Measurements from ENCODE around the gene LRRC36. TPM values are rescaled to one million over a fixed set of nuclear protein-coding genes. Genes with fewer than 3 reads are reported as not detected.

The LRRC36 gene
- polyA plus RNA-seq, 6 donors from 2014 or later, result 0.48 TPM; not detected in 5

DNA sequence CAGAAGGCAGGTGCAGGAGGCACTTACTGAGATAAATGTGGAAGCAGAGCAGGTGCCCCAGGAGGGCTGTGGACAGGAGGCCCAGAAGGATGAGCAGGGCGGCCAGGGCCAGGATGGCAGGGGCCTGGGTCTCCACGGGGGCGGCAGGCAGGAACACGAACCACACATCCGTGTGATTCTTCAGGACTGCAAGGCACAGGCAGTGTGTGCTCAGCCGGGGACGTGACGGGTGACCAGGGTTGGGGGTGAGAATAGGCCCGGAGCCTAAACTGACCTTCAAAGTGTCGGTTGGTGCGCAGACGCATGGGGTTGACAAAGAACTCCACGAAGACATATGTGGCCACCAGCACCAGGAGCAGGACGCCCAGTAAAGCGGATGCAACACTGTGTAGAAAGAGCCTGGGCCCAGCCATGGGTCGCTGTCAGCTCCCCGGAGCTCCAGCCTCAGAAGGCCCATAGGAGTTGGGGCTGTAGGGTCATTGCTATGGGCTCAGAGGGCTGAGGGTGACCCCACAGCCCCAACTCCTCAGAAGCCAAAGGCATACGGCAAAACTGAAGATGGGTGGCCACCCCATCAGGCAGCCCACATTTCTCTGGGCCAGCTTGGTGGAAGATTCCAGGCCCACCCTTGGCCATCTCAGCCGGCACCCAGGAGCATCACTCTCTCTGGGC lies 72.1 kb downstream of the LRRC36 start:
- H3K9me3 Mint-ChIP-seq, result no peaks in the 10 kb centered on the region

DNA sequence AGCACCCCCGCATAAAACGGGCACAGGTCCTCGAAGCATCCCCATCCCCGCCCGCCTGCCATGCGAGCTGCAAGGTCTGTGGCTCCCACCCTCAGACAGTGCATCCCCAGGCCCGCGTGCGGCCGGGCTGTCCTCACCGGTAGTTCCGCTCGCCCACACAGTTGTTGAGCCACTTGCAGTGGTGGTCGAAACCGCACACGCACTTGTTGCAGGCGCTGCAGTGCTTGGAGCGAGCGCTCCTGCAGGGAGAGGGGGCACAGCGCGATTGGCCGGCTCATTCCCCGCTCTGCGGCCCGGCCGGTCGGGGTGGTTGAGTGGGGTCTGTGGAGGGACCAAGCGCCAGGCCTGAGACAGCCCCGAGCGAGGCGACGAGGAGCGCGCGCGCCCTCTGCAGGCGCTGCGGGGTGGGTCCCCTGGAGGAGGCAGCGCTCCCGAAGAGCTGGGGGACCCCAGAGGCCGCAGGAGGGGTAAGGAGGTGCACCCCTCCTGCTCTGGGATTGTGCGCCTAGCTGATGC lies 72.7 kb downstream of the LRRC36 start:
- ATAC-seq (ENCODE audit: low read depth in 2 of 2), result peak; percentile 72 to 79
- no peaks in the 10 kb centered on the region for H3K36me3 Mint-ChIP-seq
- H3K27ac Mint-ChIP-seq, result no peak overlapping the region
- no peaks in the 10 kb centered on the region for H3K9me3 Mint-ChIP-seq
- peaks cover 2 to 7% (median 3%) of the 10 kb centered on the region in 3 donors for H3K4me1 Mint-ChIP-seq
- H3K27me3 Mint-ChIP-seq, result peaks cover 10 to 46% (median 41%) of the 10 kb centered on the region in 3 donors
- peak; percentile 49 for DNase-seq
- H3K4me3 Mint-ChIP-seq, result no peak overlapping the region

More for the DNA sequence above, 72.1 kb downstream of the LRRC36 start:
- Mint-ChIP-seq H3K27ac (no peak overlapping the region), H3K4me1 (peaks cover 7 to 13% (median 9%) of the 10 kb centered on the region in 3 donors), H3K4me3 (no peak overlapping the region), H3K27me3 (peaks cover 15 to 47% (median 44%) of the 10 kb centered on the region in 3 donors), H3K36me3 (no peaks in the 10 kb centered on the region)
- ATAC-seq (ENCODE audit: low read depth in 2 of 2), result no peak
- DNase-seq, result no peak

DNA sequence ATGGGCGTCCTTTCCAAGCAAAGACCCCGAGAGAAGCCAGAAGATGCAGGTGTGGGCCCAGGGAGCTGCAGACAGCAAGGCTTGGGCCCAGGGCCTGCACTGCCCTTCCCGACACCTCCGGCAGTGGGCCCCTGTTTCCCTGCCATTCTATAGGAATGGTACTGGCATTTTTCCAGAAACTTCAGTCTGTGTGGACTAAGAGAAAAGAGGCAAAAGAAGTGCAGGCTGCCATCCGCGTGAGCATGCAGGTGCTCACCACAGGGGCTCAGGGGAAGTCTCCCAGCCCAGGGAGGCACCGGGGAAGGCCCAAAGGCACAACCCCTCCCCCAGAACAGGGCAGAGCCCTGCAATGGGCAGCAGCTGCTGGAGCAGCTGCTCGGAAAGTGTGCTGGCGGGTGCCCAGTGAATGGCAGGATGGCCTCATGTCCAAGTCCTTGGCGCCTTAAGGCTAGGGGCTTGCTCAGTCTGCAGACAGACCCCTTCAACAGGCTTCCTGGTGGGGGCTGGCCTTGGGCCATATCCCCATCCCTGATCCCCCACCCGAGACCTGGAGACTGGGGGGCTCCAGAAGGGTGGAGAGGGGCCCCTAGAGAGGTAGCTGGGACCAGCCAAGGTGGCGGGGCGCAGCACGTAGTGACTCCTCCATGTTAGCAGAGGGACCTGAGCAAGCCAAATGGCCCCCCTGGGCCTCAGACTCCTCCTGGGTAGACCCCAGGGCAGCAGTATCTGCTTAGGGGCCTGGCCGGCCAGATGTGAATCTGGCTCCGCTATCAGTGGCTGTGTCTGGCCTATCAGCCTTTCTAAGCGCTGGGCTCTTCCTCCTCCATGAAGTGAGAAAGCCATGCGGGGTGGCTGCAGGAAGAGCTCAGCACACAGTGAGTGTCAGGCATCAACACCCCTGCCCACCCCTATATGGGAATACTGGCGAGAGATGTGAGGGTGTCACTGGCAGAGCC lies 73.4 kb downstream of the LRRC36 start:
- DNase-seq, result no peak
- no peak overlapping the region for H3K4me3 Mint-ChIP-seq
- no peak overlapping the region for H3K27ac Mint-ChIP-seq
- ATAC-seq (ENCODE audit: low read depth in 2 of 2), result no peak
- no peaks in the 10 kb centered on the region for H3K9me3 Mint-ChIP-seq
- H3K27me3 Mint-ChIP-seq, result peaks cover 10 to 40% (median 33%) of the 10 kb centered on the region in 3 donors
- H3K36me3 Mint-ChIP-seq, result no peaks in the 10 kb centered on the region
- peaks cover 0 to 2% (median under 1%) of the 10 kb centered on the region in 3 donors for H3K4me1 Mint-ChIP-seq

DNA sequence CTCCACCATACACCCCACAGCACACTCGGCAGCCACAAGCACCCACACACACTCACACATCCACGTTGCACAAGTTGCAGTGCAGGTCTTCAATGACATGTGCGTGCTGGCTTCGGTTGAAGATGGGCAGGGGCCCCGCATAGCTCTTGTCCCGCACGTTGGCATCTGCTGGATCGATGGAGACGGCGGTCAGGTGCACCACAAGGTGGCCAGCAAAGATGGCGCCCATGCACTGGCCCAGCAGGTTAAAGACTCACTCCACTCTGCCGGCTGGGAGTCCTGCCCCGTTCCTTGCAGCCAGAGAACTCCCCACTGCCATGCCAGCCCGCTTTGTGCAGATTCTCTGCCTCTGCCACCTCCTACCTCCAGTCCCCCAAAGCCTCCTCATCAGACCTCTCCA lies 74.3 kb downstream of the LRRC36 start:
- no peak for DNase-seq
- H3K4me1 Mint-ChIP-seq, result no peaks in the 10 kb centered on the region
- ATAC-seq (ENCODE audit: low read depth in 2 of 2), result no peak
- H3K9me3 Mint-ChIP-seq, result no peaks in the 10 kb centered on the region
- no peak overlapping the region for H3K4me3 Mint-ChIP-seq
- H3K27me3 Mint-ChIP-seq, result peaks cover 6 to 31% (median 25%) of the 10 kb centered on the region in 3 donors
- peak overlapping the region in 1 of 6 donors; percentile 28 for H3K27ac Mint-ChIP-seq
- H3K36me3 Mint-ChIP-seq, result no peaks in the 10 kb centered on the region

DNA sequence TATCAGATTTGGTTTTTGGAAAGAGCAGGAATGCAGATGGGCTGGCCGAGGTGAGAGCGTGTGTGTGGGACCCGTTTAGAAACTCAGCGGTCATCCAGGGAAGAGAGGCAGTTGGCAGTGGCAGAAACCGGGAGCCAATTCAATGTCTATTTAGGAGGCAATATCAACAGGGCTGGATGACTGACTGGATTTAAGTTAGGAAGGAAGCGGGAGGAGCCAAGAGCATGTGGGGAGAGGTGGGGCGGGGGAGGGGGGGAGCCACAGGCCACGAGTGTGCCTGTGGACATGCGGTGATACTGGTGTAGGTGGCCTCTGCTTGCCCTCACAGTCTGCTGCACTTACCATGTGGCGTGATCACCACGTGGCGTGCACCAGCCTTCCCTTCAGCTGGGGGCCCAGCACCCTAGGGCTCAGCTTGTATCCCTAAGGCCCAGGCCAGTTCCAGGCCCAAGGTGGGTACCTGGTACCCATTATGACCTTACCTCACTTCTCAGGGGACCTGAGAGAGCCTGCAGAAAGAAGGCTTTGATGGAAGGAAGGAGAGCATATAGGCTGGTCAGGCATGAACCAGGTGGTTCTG lies 77.5 kb downstream of the LRRC36 start:
- H3K4me3 Mint-ChIP-seq, result no peak overlapping the region
- no peaks in the 10 kb centered on the region for H3K36me3 Mint-ChIP-seq
- H3K9me3 Mint-ChIP-seq, result no peaks in the 10 kb centered on the region
- H3K27ac Mint-ChIP-seq, result no peak overlapping the region
- DNase-seq (no peak), ATAC-seq (ENCODE audit: low read depth in 2 of 2) (no peak)
- no peaks in the 10 kb centered on the region for H3K4me1 Mint-ChIP-seq
- H3K27me3 Mint-ChIP-seq, result peaks cover 6 to 25% (median 18%) of the 10 kb centered on the region in 3 donors

DNA sequence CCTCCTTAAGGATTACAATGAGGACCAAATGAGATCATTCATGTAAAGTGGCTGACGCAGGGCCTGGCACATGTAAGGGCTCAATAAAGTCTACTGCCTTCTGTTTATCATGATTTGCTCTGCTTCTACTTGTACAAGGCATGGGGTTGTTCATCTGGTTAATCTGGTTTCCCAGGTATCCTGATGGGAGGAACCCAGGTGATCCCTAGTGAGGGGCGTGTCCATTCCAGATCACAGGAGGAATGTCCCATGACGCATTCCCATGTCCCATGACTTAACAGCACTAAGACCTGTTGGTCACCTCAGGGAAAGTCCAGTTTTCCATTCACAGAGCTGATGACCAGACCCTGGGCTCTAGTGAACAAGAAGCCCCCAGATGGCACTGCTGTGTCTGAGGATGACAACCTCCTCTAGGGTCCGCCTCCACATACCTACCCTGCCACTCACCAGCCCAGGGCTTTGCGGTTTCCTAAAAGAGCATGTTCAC lies 78.2 kb downstream of the LRRC36 start:
- no peak for DNase-seq
- no peak overlapping the region for H3K4me3 Mint-ChIP-seq
- H3K27me3 Mint-ChIP-seq, result peaks cover 6 to 25% (median 23%) of the 10 kb centered on the region in 3 donors
- no peak for ATAC-seq (ENCODE audit: low read depth in 2 of 2)
- no peak overlapping the region for H3K27ac Mint-ChIP-seq
- H3K9me3 Mint-ChIP-seq, result no peaks in the 10 kb centered on the region
- no peaks in the 10 kb centered on the region for H3K36me3 Mint-ChIP-seq
- H3K4me1 Mint-ChIP-seq, result no peaks in the 10 kb centered on the region

DNA sequence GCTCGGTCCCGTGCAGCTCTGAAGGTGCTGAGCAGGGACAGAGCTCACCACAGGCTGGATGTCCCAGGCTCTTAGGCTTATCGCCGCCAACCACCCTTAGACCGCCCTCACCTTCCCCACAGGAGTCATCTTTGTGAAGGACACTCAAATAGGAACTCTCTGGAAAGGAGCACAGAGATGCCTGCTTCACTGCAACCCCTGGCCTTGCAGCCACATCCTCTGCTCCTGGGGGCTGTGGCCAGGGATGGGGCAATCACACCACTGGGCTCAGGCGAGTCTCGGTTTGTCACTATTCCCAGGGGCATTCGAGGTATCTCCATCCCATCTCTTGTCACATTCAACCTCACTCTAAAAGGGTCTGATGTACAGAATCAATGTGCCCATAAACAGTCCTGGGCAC lies 78.7 kb downstream of the LRRC36 start:
- H3K9me3 Mint-ChIP-seq, result no peaks in the 10 kb centered on the region
- no peaks in the 10 kb centered on the region for H3K36me3 Mint-ChIP-seq
- H3K27ac Mint-ChIP-seq, result peak overlapping the region in 1 of 6 donors; percentile 32
- no peak overlapping the region for H3K4me3 Mint-ChIP-seq
- ATAC-seq (ENCODE audit: low read depth in 2 of 2) (no peak), DNase-seq (no peak)
- no peaks in the 10 kb centered on the region for H3K4me1 Mint-ChIP-seq
- H3K27me3 Mint-ChIP-seq, result peaks cover 6 to 25% (median 23%) of the 10 kb centered on the region in 3 donors

DNA sequence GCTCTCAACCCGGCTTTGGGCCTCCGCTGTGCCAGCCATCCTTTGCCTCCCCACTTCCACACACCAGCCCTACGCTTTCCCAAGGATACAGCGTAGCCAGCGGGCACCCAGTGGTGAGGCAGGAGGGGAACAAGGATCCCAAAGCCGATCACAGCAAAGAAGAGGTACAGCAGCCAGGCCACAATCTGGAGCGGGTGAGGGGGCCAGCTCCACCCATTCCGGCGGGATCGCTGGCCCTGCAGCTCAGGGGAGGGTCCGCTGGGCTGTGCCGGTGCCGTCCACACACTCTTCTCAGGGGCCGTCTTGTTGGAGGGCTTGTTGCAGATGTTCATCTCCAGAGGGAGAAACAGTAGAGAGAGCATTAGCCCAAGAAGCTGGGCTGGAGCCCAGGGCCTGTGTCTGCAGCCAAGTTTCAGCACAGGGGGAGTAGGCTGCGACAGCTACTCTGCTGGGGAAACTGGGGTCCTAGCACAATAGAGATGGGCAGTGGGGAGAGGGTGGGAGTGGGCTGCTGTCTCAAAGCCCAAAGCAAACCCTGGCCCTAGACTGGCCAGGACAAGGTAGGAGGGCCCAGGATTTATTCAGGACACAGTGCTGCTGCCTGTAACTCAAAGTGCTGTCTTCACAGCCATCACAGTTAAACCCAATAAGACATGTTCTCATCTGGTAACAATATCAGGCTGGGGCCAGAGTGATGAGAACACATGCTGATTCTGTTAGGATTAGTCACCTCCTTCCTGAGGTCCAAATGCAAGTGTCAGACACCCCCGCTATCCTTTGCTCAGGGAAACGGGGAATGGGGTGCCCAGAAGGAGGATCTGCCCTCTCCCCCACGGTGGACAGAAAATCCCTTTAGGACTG lies 79.7 kb downstream of the LRRC36 start:
- Mint-ChIP-seq H3K4me3 (peak overlapping the region in 1 of 8 donors; percentile 57), H3K4me1 (no peaks in the 10 kb centered on the region), H3K36me3 (no peaks in the 10 kb centered on the region), H3K9me3 (no peaks in the 10 kb centered on the region), H3K27ac (no peak overlapping the region), H3K27me3 (peaks cover 6 to 25% (median 23%) of the 10 kb centered on the region in 3 donors)
- ATAC-seq (ENCODE audit: low read depth in 2 of 2), result no peak
- no peak for DNase-seq

DNA sequence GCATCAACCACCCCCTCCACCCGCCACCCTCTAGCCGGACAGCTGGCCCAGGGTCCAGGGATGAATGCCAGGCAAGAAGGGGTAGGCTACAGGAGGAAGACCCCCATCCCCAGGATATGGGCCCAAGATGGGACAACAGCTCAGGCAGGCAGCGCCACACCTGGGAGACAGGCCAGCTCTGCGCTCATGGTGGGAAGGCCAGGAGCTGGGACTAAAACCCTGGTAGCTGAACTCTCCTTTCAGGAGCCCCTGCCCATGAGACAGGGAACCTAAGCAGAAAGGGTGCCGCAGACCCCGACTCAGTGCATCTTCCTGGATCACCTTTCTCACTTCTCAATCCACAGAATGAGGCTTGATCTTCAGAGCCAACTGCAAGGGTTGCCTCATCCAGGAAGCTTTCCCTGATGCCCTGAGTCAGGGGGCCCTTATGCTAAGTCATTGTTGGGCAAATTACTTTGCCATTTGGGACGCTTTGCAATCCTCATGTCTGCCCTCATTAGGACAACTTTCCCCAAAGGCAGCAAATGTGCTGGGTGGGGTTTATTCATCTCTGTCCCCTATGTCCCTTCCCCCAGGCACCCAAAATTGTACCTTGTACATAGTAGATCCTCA lies 80.7 kb downstream of the LRRC36 start:
- no peaks in the 10 kb centered on the region for H3K4me1 Mint-ChIP-seq
- no peak for ATAC-seq (ENCODE audit: low read depth in 2 of 2)
- no peaks in the 10 kb centered on the region for H3K36me3 Mint-ChIP-seq
- no peak for DNase-seq
- H3K4me3 Mint-ChIP-seq, result no peak overlapping the region
- no peak overlapping the region for H3K27ac Mint-ChIP-seq
- H3K27me3 Mint-ChIP-seq, result peaks cover 0 to 17% (median 17%) of the 10 kb centered on the region in 3 donors
- H3K9me3 Mint-ChIP-seq, result no peaks in the 10 kb centered on the region

DNA sequence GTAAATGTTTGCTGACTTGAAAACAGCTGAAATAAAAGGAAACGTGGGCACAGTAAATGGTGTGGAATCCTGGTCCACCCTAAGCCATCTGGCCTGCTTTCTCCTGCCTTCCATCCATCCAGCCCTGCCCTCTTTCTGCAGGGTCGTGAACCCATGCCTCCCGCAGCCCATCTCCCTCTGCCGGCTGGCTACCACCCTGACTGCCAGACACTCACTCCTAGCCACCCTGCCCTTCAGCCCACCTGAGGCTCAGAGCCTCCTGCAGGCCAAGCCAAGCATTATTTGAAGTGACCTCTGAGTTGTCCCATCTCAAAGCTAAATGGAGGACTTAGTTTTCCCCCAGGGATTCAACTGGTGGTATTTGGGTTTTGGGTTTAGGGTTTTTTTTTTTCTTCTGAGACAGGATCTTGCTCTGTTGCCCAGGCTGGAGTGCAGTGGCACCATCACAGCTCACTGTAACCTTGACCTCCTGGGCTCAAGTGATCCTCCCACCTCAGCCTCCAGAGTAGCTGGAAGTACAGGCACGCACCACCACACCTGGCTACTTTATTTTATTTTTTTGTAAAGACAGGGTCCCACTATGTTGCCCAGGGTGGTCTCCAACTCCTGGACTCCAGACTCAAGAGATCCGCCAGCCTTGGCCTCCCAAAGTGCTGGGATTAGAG lies 81.3 kb downstream of the LRRC36 start:
- no peak for ATAC-seq (ENCODE audit: low read depth in 2 of 2)
- H3K9me3 Mint-ChIP-seq, result no peaks in the 10 kb centered on the region
- no peaks in the 10 kb centered on the region for H3K4me1 Mint-ChIP-seq
- no peak for DNase-seq
- H3K27me3 Mint-ChIP-seq, result peaks cover 0 to 16% (median 10%) of the 10 kb centered on the region in 3 donors
- no peak overlapping the region for H3K4me3 Mint-ChIP-seq
- H3K27ac Mint-ChIP-seq, result no peak overlapping the region
- no peaks in the 10 kb centered on the region for H3K36me3 Mint-ChIP-seq

DNA sequence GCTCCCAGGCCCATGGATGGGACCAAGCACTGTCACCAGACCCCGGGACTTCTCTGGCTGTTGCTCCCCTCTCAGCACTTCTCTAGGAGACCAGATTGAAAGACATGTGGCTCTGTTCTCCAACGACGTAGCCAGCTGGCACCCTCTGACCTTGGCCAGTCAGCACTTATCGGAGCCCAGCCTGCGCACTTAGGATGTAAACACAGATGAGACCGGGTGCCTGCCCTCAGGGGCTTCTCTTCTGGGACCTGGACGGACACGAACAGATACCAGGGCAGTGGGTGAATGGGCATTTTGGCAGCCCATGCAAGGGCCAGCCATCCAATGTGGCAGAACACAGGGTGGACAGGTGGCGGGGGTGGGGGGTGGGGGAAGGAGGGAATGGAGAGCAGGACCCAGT lies 83.0 kb downstream of the LRRC36 start:
- Mint-ChIP-seq H3K27ac (no peak overlapping the region), H3K4me3 (no peak overlapping the region), H3K9me3 (no peaks in the 10 kb centered on the region), H3K27me3 (peaks cover 0 to 5% (median 0%) of the 10 kb centered on the region in 3 donors), H3K36me3 (no peaks in the 10 kb centered on the region), H3K4me1 (no peaks in the 10 kb centered on the region)
- no peak for ATAC-seq (ENCODE audit: low read depth in 2 of 2)
- DNase-seq, result no peak

DNA sequence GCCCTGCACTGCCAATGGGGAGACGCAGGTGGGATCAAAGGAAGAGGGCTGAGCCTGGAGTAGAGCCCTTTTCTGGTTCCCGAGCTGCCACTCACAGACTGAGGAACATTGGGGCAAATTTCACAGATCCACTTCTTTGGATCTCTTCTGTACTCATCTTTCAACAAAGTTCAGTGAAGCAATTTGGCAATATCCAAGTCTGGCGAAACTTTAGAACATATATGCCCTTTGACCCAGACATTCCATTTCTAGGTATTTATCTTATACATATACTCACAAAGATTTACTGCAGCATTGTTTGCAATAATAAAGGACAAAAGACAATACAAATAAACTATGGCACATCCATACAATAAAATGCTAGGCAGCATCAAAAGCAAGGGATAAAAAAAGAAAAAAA lies 84.7 kb downstream of the LRRC36 start:
- no peaks in the 10 kb centered on the region for H3K9me3 Mint-ChIP-seq
- peaks cover 4 to 6% (median 5%) of the 10 kb centered on the region in 3 donors for H3K4me1 Mint-ChIP-seq
- DNase-seq (no peak), ATAC-seq (ENCODE audit: low read depth in 2 of 2) (no peak)
- H3K27me3 Mint-ChIP-seq, result peaks cover 0 to 6% (median 0%) of the 10 kb centered on the region in 3 donors
- peak overlapping the region in 1 of 6 donors; percentile 24 for H3K27ac Mint-ChIP-seq
- peak overlapping the region in 1 of 8 donors; percentile 45 for H3K4me3 Mint-ChIP-seq
- H3K36me3 Mint-ChIP-seq, result no peaks in the 10 kb centered on the region

All from naive B cell (primary cell).